A673 (cell line): Measurements from ENCODE around the gene CNTLN.

ENCODE experiments used
- EZH2 ChIP-seq: fragments of 200-600 bp; sonication (generic); IDR thresholded peaks from 2 replicates; pipeline ENCODE4 v1.6.1; 2017; ENCODE audit warnings: borderline replicate concordance, low read depth, mild to moderate bottlenecking, mixed read lengths, antibody characterized with exemption, low read length; ENCODE audit not compliant: poor library complexity, severe bottlenecking
- TF ChIP-seq, protein P1 (sequence below): fragments of 300-800, 200-600 bp; sonication (generic); conservative IDR thresholded peaks from 2 replicates; pipeline ENCODE4 v1.5.1; 2017; ENCODE audit warnings: low read depth, mild to moderate bottlenecking, antibody characterized with exemption, low read length, moderate library complexity, mixed read lengths

GRCh38 chr9:17342696-17343095, 207.9 kb downstream of the CNTLN start:
- TF ChIP-seq EZH2 = no peak
- TF ChIP-seq, protein P1, sequence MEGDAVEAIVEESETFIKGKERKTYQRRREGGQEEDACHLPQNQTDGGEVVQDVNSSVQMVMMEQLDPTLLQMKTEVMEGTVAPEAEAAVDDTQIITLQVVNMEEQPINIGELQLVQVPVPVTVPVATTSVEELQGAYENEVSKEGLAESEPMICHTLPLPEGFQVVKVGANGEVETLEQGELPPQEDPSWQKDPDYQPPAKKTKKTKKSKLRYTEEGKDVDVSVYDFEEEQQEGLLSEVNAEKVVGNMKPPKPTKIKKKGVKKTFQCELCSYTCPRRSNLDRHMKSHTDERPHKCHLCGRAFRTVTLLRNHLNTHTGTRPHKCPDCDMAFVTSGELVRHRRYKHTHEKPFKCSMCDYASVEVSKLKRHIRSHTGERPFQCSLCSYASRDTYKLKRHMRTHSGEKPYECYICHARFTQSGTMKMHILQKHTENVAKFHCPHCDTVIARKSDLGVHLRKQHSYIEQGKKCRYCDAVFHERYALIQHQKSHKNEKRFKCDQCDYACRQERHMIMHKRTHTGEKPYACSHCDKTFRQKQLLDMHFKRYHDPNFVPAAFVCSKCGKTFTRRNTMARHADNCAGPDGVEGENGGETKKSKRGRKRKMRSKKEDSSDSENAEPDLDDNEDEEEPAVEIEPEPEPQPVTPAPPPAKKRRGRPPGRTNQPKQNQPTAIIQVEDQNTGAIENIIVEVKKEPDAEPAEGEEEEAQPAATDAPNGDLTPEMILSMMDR = no peak
